Trophoblast cell (in vitro differentiated cells and primary cell): ENCODE measurements around the gene ANXA6.

Source experiments
- DNase-seq, 2 donors: peaks; one replicate each; pipeline ENCODE4 v3.0.0-alpha.2; 2016
- H2AFZ ChIP-seq: 2 replicates; pipeline ENCODE4 v1.6.1; 2013; ENCODE audit warnings: low read length, moderate library complexity, mild to moderate bottlenecking; ENCODE audit not compliant: insufficient read depth, poor library complexity
- H2AK5ac ChIP-seq: 2 replicates; pipeline ENCODE4 v1.6.1; 2013; ENCODE audit warnings: mild to moderate bottlenecking, low read length
- H2BK120ac ChIP-seq: 2 replicates; pipeline ENCODE4 v1.6.1; 2013; ENCODE audit warnings: low read length, mild to moderate bottlenecking, moderate library complexity; ENCODE audit not compliant: insufficient read depth, poor library complexity
- H2BK12ac ChIP-seq: 2 replicates; pipeline ENCODE4 v1.6.1; 2013; ENCODE audit warnings: mild to moderate bottlenecking, low read length, moderate library complexity
- H2BK5ac ChIP-seq: 2 replicates; pipeline ENCODE4 v1.6.1; 2013; ENCODE audit warnings: low read length, low read depth, moderate library complexity, mild to moderate bottlenecking; ENCODE audit not compliant: poor library complexity
- H3K14ac ChIP-seq: 2 replicates; pipeline ENCODE4 v1.6.1; 2013; ENCODE audit warnings: mild to moderate bottlenecking, low read length
- H3K18ac ChIP-seq: 2 replicates; pipeline ENCODE4 v1.6.1; 2013; ENCODE audit warnings: mild to moderate bottlenecking, low read length
- H3K23ac ChIP-seq: 2 replicates; pipeline ENCODE4 v1.6.1; 2013; ENCODE audit warnings: low read length
- H3K27ac ChIP-seq: 2 replicates; pipeline ENCODE4 v1.5.1; 2013; ENCODE audit warnings: low read depth, mild to moderate bottlenecking, inconsistent platforms, low read length, moderate library complexity
- H3K27me3 ChIP-seq: 2 replicates; pipeline ENCODE4 v1.6.1; 2013; ENCODE audit warnings: inconsistent platforms, mild to moderate bottlenecking, low read length, moderate library complexity; ENCODE audit not compliant: insufficient read depth
- H3K36me3 ChIP-seq, 2 experiments: 1 replicate in 1 of 2; 2 replicates in 1 of 2; pipeline ENCODE4 v1.6.1; 2013; ENCODE audit warnings: low read length in 2 of 2, mild to moderate bottlenecking in 2 of 2, moderate library complexity in 1 of 2; ENCODE audit not compliant: insufficient read depth in 2 of 2, control insufficient read depth in 1 of 2
- H3K4ac ChIP-seq: 2 replicates; pipeline ENCODE4 v1.6.1; 2013; ENCODE audit warnings: low read depth, mild to moderate bottlenecking, low read length, moderate library complexity
- H3K4me1 ChIP-seq, 2 experiments: 1 replicate in 1 of 2; 2 replicates in 1 of 2; pipeline ENCODE4 v1.6.1; 2013; ENCODE audit warnings: low read length in 2 of 2, mild to moderate bottlenecking in 2 of 2, moderate library complexity in 1 of 2; ENCODE audit not compliant: insufficient read depth in 2 of 2, control insufficient read depth in 1 of 2
- H3K4me2 ChIP-seq: 2 replicates; pipeline ENCODE4 v1.6.1; 2013; ENCODE audit warnings: inconsistent platforms, mild to moderate bottlenecking, low read length, moderate library complexity
- H3K4me3 ChIP-seq: 2 replicates; pipeline ENCODE4 v1.5.1; 2013; ENCODE audit warnings: mild to moderate bottlenecking, low read depth, low read length, inconsistent platforms
- H3K79me1 ChIP-seq: one replicate; pipeline ENCODE4 v1.6.1; 2013; ENCODE audit warnings: low read length
- H3K79me2 ChIP-seq: 2 replicates; pipeline ENCODE4 v1.6.1; 2013; ENCODE audit warnings: low read length, mild to moderate bottlenecking; ENCODE audit not compliant: control insufficient read depth, insufficient read depth, poor library complexity
- H3K9ac ChIP-seq: 2 replicates; pipeline ENCODE4 v1.6.1; 2013; ENCODE audit warnings: mild to moderate bottlenecking, low read length
- H3K9me3 ChIP-seq: 2 replicates; pipeline ENCODE4 v1.6.1; 2013; ENCODE audit warnings: low read depth, mild to moderate bottlenecking, control low read depth, inconsistent platforms, low read length; ENCODE audit not compliant: insufficient read depth
- H4K12ac ChIP-seq: 2 replicates; pipeline ENCODE4 v1.6.1; 2013; ENCODE audit warnings: low read depth, mild to moderate bottlenecking, low read length, moderate library complexity
- H4K8ac ChIP-seq: 2 replicates; pipeline ENCODE4 v1.6.1; 2013; ENCODE audit warnings: low read depth, mild to moderate bottlenecking, low read length, moderate library complexity
- H4K91ac ChIP-seq: one replicate; pipeline ENCODE4 v1.6.1; 2013; ENCODE audit warnings: low read depth, mild to moderate bottlenecking, low read length, moderate library complexity
- WGBS: extraction: QIAGEN DNeasy Blood & Tissue Kit; methylation state at CpG from one replicate; pipeline ENCODE4 v1.1.7; 2013; ENCODE audit warnings: missing lambda C conversion rate; ENCODE audit not compliant: insufficient read length, insufficient coverage; ENCODE audit errors: extremely low coverage; 5-methylcytosine and 5-hydroxymethylcytosine counted together

Gene ANXA6

GRCh38 chr5:151058301-151058700 lies 99.3 kb downstream of the ANXA6 start:
- DNase-seq, result no peak
- H3K18ac ChIP-seq, result no peak overlapping the region
- H3K79me1 ChIP-seq, result peaks cover 3% of the 10 kb centered on the region
- no peak overlapping the region for H2BK12ac ChIP-seq
- no peak overlapping the region for H3K4me3 ChIP-seq
- no peaks in the 10 kb centered on the region for H3K79me2 ChIP-seq
- no peak overlapping the region for H2AFZ ChIP-seq
- no peak overlapping the region for H4K8ac ChIP-seq
- H3K36me3 ChIP-seq, result peaks cover 40 to 62% of the 10 kb centered on the region in 2 experiments
- no peak overlapping the region for H4K12ac ChIP-seq
- no peak overlapping the region for H3K23ac ChIP-seq
- no peak overlapping the region for H3K4me2 ChIP-seq
- H3K9me3 ChIP-seq, result peaks cover 6% of the 10 kb centered on the region
- H2BK5ac ChIP-seq, result no peak overlapping the region
- no peak overlapping the region for H3K27ac ChIP-seq
- no peak overlapping the region for H4K91ac ChIP-seq
- H3K14ac ChIP-seq, result no peak overlapping the region
- no peak overlapping the region for H3K4ac ChIP-seq
- no peaks in the 10 kb centered on the region for H3K27me3 ChIP-seq
- WGBS, result no CpG with 5 or more reads among the region's 5 CpGs
- no peak overlapping the region for H2BK120ac ChIP-seq
- H3K4me1 ChIP-seq, result peaks cover 7 to 11% of the 10 kb centered on the region in 2 experiments
- no peak overlapping the region for H3K9ac ChIP-seq
- H2AK5ac ChIP-seq, result no peak overlapping the region

GRCh38 chr5:151056379-151057325 lies 100.9 kb downstream of the ANXA6 start:
- Histone ChIP-seq H3K23ac (no peak overlapping the region), H2BK12ac (no peak overlapping the region)
- 100% methylated on average over 1 of the region's 25 CpGs for WGBS

GRCh38 chr5:151055336-151055735 lies 102.2 kb downstream of the ANXA6 start:
- peaks cover 31 to 51% of the 10 kb centered on the region in 2 experiments for H3K36me3 ChIP-seq
- peaks cover 6% of the 10 kb centered on the region for H3K9me3 ChIP-seq
- H2BK120ac ChIP-seq, result no peak overlapping the region
- no peak overlapping the region for H2BK5ac ChIP-seq
- H4K12ac ChIP-seq, result no peak overlapping the region
- no peak overlapping the region for H2BK12ac ChIP-seq
- no peak overlapping the region for H3K18ac ChIP-seq
- no peaks in the 10 kb centered on the region for H3K79me2 ChIP-seq
- no peak overlapping the region for H3K4me3 ChIP-seq
- H4K91ac ChIP-seq, result no peak overlapping the region
- H3K23ac ChIP-seq, result peak overlapping the region; percentile 37
- no peak overlapping the region for H2AK5ac ChIP-seq
- H4K8ac ChIP-seq, result no peak overlapping the region
- no peak overlapping the region for H2AFZ ChIP-seq
- no peak overlapping the region for H3K9ac ChIP-seq
- H3K27me3 ChIP-seq, result no peaks in the 10 kb centered on the region
- no peaks in the 10 kb centered on the region for H3K79me1 ChIP-seq
- no peak overlapping the region for H3K27ac ChIP-seq
- no peak overlapping the region for H3K4ac ChIP-seq
- H3K4me2 ChIP-seq, result no peak overlapping the region
- no CpG with 5 or more reads among the region's 6 CpGs for WGBS
- no peak overlapping the region for H3K14ac ChIP-seq
- peaks cover 0 to 5% of the 10 kb centered on the region in 2 experiments for H3K4me1 ChIP-seq
- no peak for DNase-seq

More at GRCh38 chr5:151056379-151057325, 100.9 kb downstream of the ANXA6 start:
- Histone ChIP-seq H3K18ac (no peak overlapping the region), H3K36me3 (peaks cover 32 to 53% of the 10 kb centered on the region in 2 experiments), H3K27me3 (no peaks in the 10 kb centered on the region), H4K8ac (no peak overlapping the region), H3K79me2 (no peaks in the 10 kb centered on the region), H3K27ac (no peak overlapping the region), H2AFZ (no peak overlapping the region), H2AK5ac (no peak overlapping the region), H3K4ac (no peak overlapping the region), H3K9ac (no peak overlapping the region), H4K91ac (no peak overlapping the region), H3K4me2 (no peak overlapping the region), H3K9me3 (peaks cover 6% of the 10 kb centered on the region), H3K14ac (no peak overlapping the region), H2BK120ac (no peak overlapping the region), H3K79me1 (no peaks in the 10 kb centered on the region), H3K4me3 (no peak overlapping the region), H4K12ac (no peak overlapping the region), H2BK5ac (no peak overlapping the region), H3K4me1 (peaks cover 0 to 5% of the 10 kb centered on the region in 2 experiments)
- DNase-seq, result no peak

GRCh38 chr5:151054709-151055108 lies 102.9 kb downstream of the ANXA6 start:
- Histone ChIP-seq H2AFZ (no peak overlapping the region), H3K4me2 (no peak overlapping the region), H2BK120ac (no peak overlapping the region), H4K12ac (no peak overlapping the region), H3K4me1 (no peaks in the 10 kb centered on the region), H3K4me3 (no peak overlapping the region), H3K23ac (no peak overlapping the region), H2BK5ac (no peak overlapping the region), H3K79me1 (no peaks in the 10 kb centered on the region), H3K27me3 (no peaks in the 10 kb centered on the region), H2BK12ac (no peak overlapping the region), H4K91ac (no peak overlapping the region), H3K9ac (no peak overlapping the region), H2AK5ac (no peak overlapping the region), H3K27ac (no peak overlapping the region), H3K36me3 (peaks cover 26 to 47% of the 10 kb centered on the region in 2 experiments), H3K4ac (no peak overlapping the region), H4K8ac (no peak overlapping the region), H3K14ac (no peak overlapping the region), H3K9me3 (peaks cover 6% of the 10 kb centered on the region), H3K79me2 (no peaks in the 10 kb centered on the region), H3K18ac (no peak overlapping the region)
- no peak for DNase-seq
- WGBS, result no CpG with 5 or more reads among the region's 3 CpGs
